Chondrocyte (in vitro differentiated cells): ENCODE data around the gene NPAP1. TPM values are rescaled to one million over a fixed set of nuclear protein-coding genes. Genes with fewer than 3 reads are reported as not detected.

Experiments
- DNase-seq: peaks from one replicate; pipeline ENCODE4 v3.0.0; 2021; ENCODE audit warnings: mixed read lengths, low spot score
- H3K27ac Mint-ChIP-seq: one replicate; pipeline ENCODE4 v1.8.0; 2021; ENCODE audit warnings: mild to moderate bottlenecking, moderate library complexity, mixed read lengths; ENCODE audit not compliant: unreplicated experiment
- H3K27me3 Mint-ChIP-seq: 2 replicates; pipeline ENCODE4 v1.8.0; 2021; ENCODE audit warnings: low read depth, mixed read lengths
- H3K36me3 Mint-ChIP-seq: 2 replicates; pipeline ENCODE4 v1.8.0; 2021; ENCODE audit warnings: low read depth, mixed read lengths
- H3K4me1 Mint-ChIP-seq: 2 replicates; pipeline ENCODE4 v1.8.0; 2021; ENCODE audit warnings: low read depth, mild to moderate bottlenecking, mixed read lengths
- H3K4me3 Mint-ChIP-seq: one replicate; pipeline ENCODE4 v1.8.0; 2021; ENCODE audit warnings: mild to moderate bottlenecking, moderate library complexity, mixed read lengths; ENCODE audit not compliant: unreplicated experiment
- H3K9me3 Mint-ChIP-seq: 2 replicates; pipeline ENCODE4 v1.8.0; 2021; ENCODE audit warnings: low read depth, mixed read lengths
- total RNA-seq: library from RNA; stranded (reverse); gene quantifications from 3 replicates; pipeline ENCODE4 v1.2.1, GENCODE V29; 2021
- TF ChIP-seq, protein P1 (sequence below): fragments of 200-600 bp; sonication (generic); IDR thresholded peaks from 2 replicates; pipeline ENCODE4 v1.5.0; 2021; ENCODE audit warnings: antibody characterized with exemption, mild to moderate bottlenecking, moderate library complexity

Gene NPAP1
- total RNA-seq, 1 donor from 2014 or later, result not detected

DNA sequence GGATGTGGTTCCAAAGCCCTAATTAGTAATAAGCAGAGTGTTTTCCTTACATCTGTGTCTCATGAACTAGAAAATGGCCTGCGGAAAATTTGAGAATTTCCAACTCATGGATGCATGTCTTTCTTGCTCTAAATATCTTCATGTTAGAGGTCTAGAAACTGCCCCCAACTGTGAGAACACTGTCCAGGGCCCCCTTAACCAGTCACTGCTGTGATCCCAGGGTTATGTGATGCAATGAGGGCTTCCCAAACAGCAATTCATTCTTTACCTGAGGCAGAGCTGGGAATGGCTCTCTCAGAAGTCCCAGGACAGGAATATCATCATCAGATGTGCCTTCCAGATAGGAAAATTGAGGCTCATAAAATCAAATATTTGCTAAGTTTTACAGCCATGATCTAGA, 8.2 kb downstream of the NPAP1 start:
- no peak overlapping the region for H3K27ac Mint-ChIP-seq
- peaks cover 45% of the 10 kb centered on the region for H3K9me3 Mint-ChIP-seq
- TF ChIP-seq, protein P1, sequence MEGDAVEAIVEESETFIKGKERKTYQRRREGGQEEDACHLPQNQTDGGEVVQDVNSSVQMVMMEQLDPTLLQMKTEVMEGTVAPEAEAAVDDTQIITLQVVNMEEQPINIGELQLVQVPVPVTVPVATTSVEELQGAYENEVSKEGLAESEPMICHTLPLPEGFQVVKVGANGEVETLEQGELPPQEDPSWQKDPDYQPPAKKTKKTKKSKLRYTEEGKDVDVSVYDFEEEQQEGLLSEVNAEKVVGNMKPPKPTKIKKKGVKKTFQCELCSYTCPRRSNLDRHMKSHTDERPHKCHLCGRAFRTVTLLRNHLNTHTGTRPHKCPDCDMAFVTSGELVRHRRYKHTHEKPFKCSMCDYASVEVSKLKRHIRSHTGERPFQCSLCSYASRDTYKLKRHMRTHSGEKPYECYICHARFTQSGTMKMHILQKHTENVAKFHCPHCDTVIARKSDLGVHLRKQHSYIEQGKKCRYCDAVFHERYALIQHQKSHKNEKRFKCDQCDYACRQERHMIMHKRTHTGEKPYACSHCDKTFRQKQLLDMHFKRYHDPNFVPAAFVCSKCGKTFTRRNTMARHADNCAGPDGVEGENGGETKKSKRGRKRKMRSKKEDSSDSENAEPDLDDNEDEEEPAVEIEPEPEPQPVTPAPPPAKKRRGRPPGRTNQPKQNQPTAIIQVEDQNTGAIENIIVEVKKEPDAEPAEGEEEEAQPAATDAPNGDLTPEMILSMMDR, result no peak
- no peaks in the 10 kb centered on the region for H3K36me3 Mint-ChIP-seq
- H3K27me3 Mint-ChIP-seq, result no peaks in the 10 kb centered on the region
- H3K4me1 Mint-ChIP-seq, result no peaks in the 10 kb centered on the region
- no peak for DNase-seq
- H3K4me3 Mint-ChIP-seq, result no peak overlapping the region

DNA sequence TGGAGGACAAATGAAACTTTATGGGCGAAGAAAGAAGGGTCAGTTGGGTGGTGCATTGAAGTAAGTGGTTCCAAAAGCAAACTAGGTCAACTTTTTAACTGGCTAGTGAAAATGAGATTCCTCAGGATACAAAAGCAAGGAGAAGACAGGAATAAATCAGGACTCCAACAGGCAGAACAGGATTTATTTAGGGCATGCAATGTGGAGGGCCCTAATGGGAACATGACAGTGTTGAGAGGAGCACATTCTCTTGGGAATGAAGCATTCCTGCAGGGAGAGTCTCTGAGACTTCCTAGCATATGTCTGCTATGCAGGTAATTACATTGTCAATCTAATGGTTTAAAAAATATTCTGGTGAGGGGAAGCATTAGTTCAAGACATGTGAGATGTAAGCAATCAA, 8.7 kb downstream of the NPAP1 start:
- H3K4me1 Mint-ChIP-seq, result no peaks in the 10 kb centered on the region
- H3K9me3 Mint-ChIP-seq, result peaks cover 42% of the 10 kb centered on the region
- H3K27me3 Mint-ChIP-seq, result no peaks in the 10 kb centered on the region
- no peak overlapping the region for H3K27ac Mint-ChIP-seq
- TF ChIP-seq, protein P1, result no peak
- no peak overlapping the region for H3K4me3 Mint-ChIP-seq
- H3K36me3 Mint-ChIP-seq, result no peaks in the 10 kb centered on the region
- DNase-seq, result no peak

DNA sequence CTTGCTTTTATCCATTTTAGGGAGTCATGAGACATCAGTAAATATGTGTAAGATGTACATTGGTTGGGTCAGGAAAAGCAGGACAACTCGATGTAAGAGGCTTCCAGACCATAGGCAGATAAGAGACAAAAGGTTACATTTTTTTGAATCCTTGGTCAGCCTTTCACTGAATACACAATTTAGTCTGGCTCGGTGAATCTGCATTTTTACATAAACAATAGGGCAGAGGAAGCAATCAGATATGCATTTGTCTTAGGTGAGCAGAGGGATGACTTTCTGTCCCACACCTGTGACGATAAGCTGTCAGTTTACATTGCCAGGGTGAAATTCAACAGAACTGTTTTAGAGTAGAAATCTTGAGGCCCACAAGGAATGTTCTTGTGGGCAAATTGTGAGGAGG, 20.6 kb downstream of the NPAP1 start:
- DNase-seq, result no peak
- no peak overlapping the region for H3K4me3 Mint-ChIP-seq
- peaks cover 27% of the 10 kb centered on the region for H3K9me3 Mint-ChIP-seq
- no peak overlapping the region for H3K27ac Mint-ChIP-seq
- H3K4me1 Mint-ChIP-seq, result no peaks in the 10 kb centered on the region
- TF ChIP-seq, protein P1, result no peak
- H3K36me3 Mint-ChIP-seq, result no peaks in the 10 kb centered on the region
- no peaks in the 10 kb centered on the region for H3K27me3 Mint-ChIP-seq

DNA sequence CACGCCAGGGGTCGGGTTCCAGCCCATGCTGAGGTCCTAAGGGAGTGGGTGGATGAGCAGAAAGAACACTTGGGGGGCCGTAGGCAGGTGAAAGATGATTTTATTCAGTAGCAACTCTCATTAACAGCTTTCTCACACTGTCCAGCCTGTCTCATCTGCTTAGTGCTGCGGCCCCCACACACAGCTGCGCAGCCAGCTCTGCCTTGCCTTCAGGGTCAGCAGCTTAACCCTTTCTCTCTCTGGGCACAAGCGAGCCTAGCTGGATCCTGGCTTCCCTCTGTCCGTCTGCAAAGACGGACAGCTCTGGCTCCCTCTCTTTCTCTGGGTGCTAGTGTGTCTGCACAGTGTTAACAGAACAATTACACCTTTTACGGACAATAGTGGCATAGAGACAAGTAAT, 21.3 kb downstream of the NPAP1 start:
- TF ChIP-seq, protein P1, result no peak
- H3K36me3 Mint-ChIP-seq, result no peaks in the 10 kb centered on the region
- no peak for DNase-seq
- H3K4me1 Mint-ChIP-seq, result no peaks in the 10 kb centered on the region
- no peaks in the 10 kb centered on the region for H3K27me3 Mint-ChIP-seq
- peaks cover 22% of the 10 kb centered on the region for H3K9me3 Mint-ChIP-seq
- H3K27ac Mint-ChIP-seq, result no peak overlapping the region
- no peak overlapping the region for H3K4me3 Mint-ChIP-seq

DNA sequence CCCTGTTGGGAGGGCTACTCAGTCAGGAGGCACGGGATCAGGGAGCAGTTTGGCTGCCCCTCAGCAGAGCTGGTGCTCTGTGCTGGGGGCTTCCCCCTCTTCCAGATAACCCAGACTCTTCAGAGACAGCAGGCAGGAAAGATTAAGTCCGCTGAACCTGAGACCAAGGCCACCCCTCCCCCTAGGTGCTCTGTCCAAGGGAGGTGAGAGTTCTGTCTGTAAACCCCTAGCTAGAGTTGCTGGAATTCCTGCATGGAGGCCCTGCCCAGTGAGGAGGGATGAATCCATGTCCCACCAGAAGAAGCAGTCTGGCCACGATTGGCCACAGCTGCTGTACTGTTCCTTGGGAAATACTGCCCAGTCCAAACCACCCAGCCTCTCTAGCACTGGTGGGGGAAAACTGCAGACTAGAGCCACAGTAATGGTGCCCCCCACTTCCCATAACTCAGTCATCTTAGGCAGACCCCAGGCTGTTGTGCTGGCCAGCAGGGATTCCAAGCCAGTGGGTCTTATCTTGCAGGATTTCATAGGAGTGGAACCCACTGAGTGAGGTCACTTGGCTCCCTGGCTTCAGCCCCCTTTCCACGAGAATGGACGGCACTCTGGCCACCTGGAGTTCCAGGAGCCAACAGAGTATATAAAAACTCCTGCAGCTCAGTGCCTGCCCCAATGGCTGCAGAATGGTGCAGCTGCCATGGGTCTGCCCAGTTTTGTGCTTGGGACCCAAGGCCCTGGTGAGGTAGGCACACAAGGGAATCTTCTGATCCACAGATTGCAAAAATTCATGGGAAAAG, 42.9 kb downstream of the NPAP1 start:
- TF ChIP-seq, protein P1, result no peak
- H3K27me3 Mint-ChIP-seq, result no peaks in the 10 kb centered on the region
- H3K4me3 Mint-ChIP-seq, result no peak overlapping the region
- no peaks in the 10 kb centered on the region for H3K36me3 Mint-ChIP-seq
- no peak for DNase-seq
- no peaks in the 10 kb centered on the region for H3K4me1 Mint-ChIP-seq
- no peak overlapping the region for H3K27ac Mint-ChIP-seq
- peaks cover 58% of the 10 kb centered on the region for H3K9me3 Mint-ChIP-seq
